Measurements from ENCODE around the gene USP48. TPM values are rescaled to one million over a fixed set of nuclear protein-coding genes. Genes with fewer than 3 reads are reported as not detected.

The USP48 gene
- total RNA-seq, 1 experiment from 2014 or later, result 49.1 TPM

GRCh38 chr1:21704145-21704544 is 78.8 kb downstream of the USP48 start:
- H3K36me3 Mint-ChIP-seq (ENCODE audit: insufficient read depth, unreplicated experiment), result peaks cover 56% of the 10 kb centered on the region
- no peaks in the 10 kb centered on the region for H3K9me3 Mint-ChIP-seq (ENCODE audit: unreplicated experiment)
- Histone ChIP-seq H3K9me3 (no peaks in the 10 kb centered on the region), H3K27me3 (replicated peaks; ENCODE audit: control insufficient read depth, insufficient read depth, low read length) (no peaks in the 10 kb centered on the region), H3K4me3 (ENCODE audit: low read depth, low read length) (no peak overlapping the region), H3K4me1 (no peaks in the 10 kb centered on the region), H3K36me3 (ENCODE audit: control insufficient read depth, insufficient read depth, low read length) (0 out of 2 replicates have a peak, but pooled peaks cover 3% of the 10 kb centered on the region)
- no peak overlapping the region for H3K4me3 Mint-ChIP-seq (ENCODE audit: unreplicated experiment)
- H3K27ac Mint-ChIP-seq (ENCODE audit: unreplicated experiment), result no peak overlapping the region
- DNase-seq, result no peak
- intact Hi-C loops (cut with micrococcal nuclease; ENCODE audit: unreplicated experiment), result no loop called here
- POLR2A ChIA-PET, result no interaction called here
- H3K4me1 Mint-ChIP-seq (ENCODE audit: low read depth, unreplicated experiment), result peaks cover 14% of the 10 kb centered on the region
- TF ChIP-seq CTCF (IDR thresholded peaks at IDR 0.05; ENCODE audit: insufficient read depth in 1 of 2, low read depth in 1 of 2, low read length in 1 of 2, severe bottlenecking in 1 of 2, unreplicated experiment in 1 of 2), result no peak
- BruUV-seq (replicated peaks), result no TSS peak
- CTCF ChIA-PET, result interaction anchor here (0.7 kb wide), 1 partner anchor 77 kb away, joined by 5 read pairs; no protein-coding TSS in a partner anchor
- no peaks in the 10 kb centered on the region for H3K27me3 Mint-ChIP-seq (ENCODE audit: insufficient read depth, unreplicated experiment)

GRCh38 chr1:21703318-21703963 is 79.5 kb downstream of the USP48 start:
- Histone ChIP-seq H3K4me1 (no peaks in the 10 kb centered on the region), H3K27me3 (replicated peaks; ENCODE audit: control insufficient read depth, insufficient read depth, low read length) (no peaks in the 10 kb centered on the region), H3K9me3 (no peaks in the 10 kb centered on the region), H3K4me3 (ENCODE audit: low read depth, low read length) (no peak overlapping the region), H3K36me3 (ENCODE audit: control insufficient read depth, insufficient read depth, low read length) (0 out of 2 replicates have a peak, but pooled peaks cover 3% of the 10 kb centered on the region)
- TF ChIP-seq CTCF (IDR thresholded peaks at IDR 0.05; ENCODE audit: insufficient read depth in 1 of 2, low read depth in 1 of 2, low read length in 1 of 2, severe bottlenecking in 1 of 2, unreplicated experiment in 1 of 2), result peak; percentile 47 to 53
- peak overlapping the region; percentile 3 for H3K27ac Mint-ChIP-seq (ENCODE audit: unreplicated experiment)
- H3K27me3 Mint-ChIP-seq (ENCODE audit: insufficient read depth, unreplicated experiment), result no peaks in the 10 kb centered on the region
- no TSS peak for BruUV-seq (replicated peaks)
- POLR2A ChIA-PET, result no interaction called here
- CTCF ChIA-PET, result interaction anchor here (0.7 kb wide), 1 partner anchor 78 kb away, joined by 5 read pairs; no protein-coding TSS in a partner anchor
- intact Hi-C loops (cut with micrococcal nuclease; ENCODE audit: unreplicated experiment), result loop anchor here (1.0 to 2.0 kb wide), 2 partner anchors 79 to 261 kb away; no protein-coding TSS in a partner anchor
- peaks cover 14% of the 10 kb centered on the region for H3K4me1 Mint-ChIP-seq (ENCODE audit: low read depth, unreplicated experiment)
- no peaks in the 10 kb centered on the region for H3K9me3 Mint-ChIP-seq (ENCODE audit: unreplicated experiment)
- peak in 1 of 2 experiments; percentile 29 for DNase-seq
- H3K36me3 Mint-ChIP-seq (ENCODE audit: insufficient read depth, unreplicated experiment), result peaks cover 56% of the 10 kb centered on the region
- no peak overlapping the region for H3K4me3 Mint-ChIP-seq (ENCODE audit: unreplicated experiment)

- H3K27me3 Mint-ChIP-seq (ENCODE audit: insufficient read depth, unreplicated experiment), result no peaks in the 10 kb centered on the region
- intact Hi-C loops (cut with micrococcal nuclease; ENCODE audit: unreplicated experiment), result loop anchor here (1.0 to 2.0 kb wide), 2 partner anchors 80 to 262 kb away; no protein-coding TSS in a partner anchor
- ChIA-PET CTCF (no interaction called here), POLR2A (no interaction called here)
- no peak for TF ChIP-seq CTCF (IDR thresholded peaks at IDR 0.05; ENCODE audit: insufficient read depth in 1 of 2, low read depth in 1 of 2, low read length in 1 of 2, severe bottlenecking in 1 of 2, unreplicated experiment in 1 of 2)
- no peak overlapping the region for H3K4me3 Mint-ChIP-seq (ENCODE audit: unreplicated experiment)
- H3K36me3 ChIP-seq (ENCODE audit: control insufficient read depth, insufficient read depth, low read length), result 0 out of 2 replicates have a peak, but pooled peaks cover 3% of the 10 kb centered on the region
- H3K36me3 Mint-ChIP-seq (ENCODE audit: insufficient read depth, unreplicated experiment), result peaks cover 50% of the 10 kb centered on the region
- no peak overlapping the region for H3K4me3 ChIP-seq (ENCODE audit: low read depth, low read length)
- no peaks in the 10 kb centered on the region for H3K27me3 ChIP-seq (replicated peaks; ENCODE audit: control insufficient read depth, insufficient read depth, low read length)
- H3K4me1 Mint-ChIP-seq (ENCODE audit: low read depth, unreplicated experiment), result peaks cover 14% of the 10 kb centered on the region
- no TSS peak for BruUV-seq (replicated peaks)
- DNase-seq, result no peak
- H3K9me3 ChIP-seq, result no peaks in the 10 kb centered on the region
- no peaks in the 10 kb centered on the region for H3K9me3 Mint-ChIP-seq (ENCODE audit: unreplicated experiment)
- peak overlapping the region; percentile 3 for H3K27ac Mint-ChIP-seq (ENCODE audit: unreplicated experiment)
- H3K4me1 ChIP-seq, result no peaks in the 10 kb centered on the region
Observed at GRCh38 chr1:21702780-21703179, 80.2 kb downstream of the USP48 start.

All from Caco-2 (cell line).